Sigmoid colon (tissue), 4 donors: ENCODE results near the gene MAPK1IP1L.

Experiments used
- CTCF ChIP-seq, 4 experiments: fragments of 450-650 bp in 3 of 4; fragments of 200-600 bp in 1 of 4; IDR thresholded peaks; one replicate each; pipeline ENCODE4 v1.5.1; 2016 to 2019; ENCODE audit warnings: antibody characterized with exemption in 4 of 4, mild to moderate bottlenecking in 3 of 4, moderate library complexity in 2 of 4
- POLR2A ChIP-seq, 2 donors: fragments of 450-650 bp; IDR thresholded peaks; one replicate each; pipeline ENCODE4 v1.6.1; 2016; ENCODE audit warnings: antibody characterized with exemption in 2 of 2, mild to moderate bottlenecking in 2 of 2, moderate library complexity in 2 of 2
- POLR2AphosphoS5 ChIP-seq, 4 donors: sonication (generic); formaldehyde crosslinking; IDR thresholded peaks; one replicate each; pipeline ENCODE4 v1.6.1; 2017; ENCODE audit warnings: antibody characterized with exemption in 4 of 4

- no peak for TF ChIP-seq CTCF (IDR thresholded peaks at IDR 0.05)
- no peak for TF ChIP-seq POLR2A (IDR thresholded peaks at IDR 0.05)
- TF ChIP-seq POLR2AphosphoS5 (IDR thresholded peaks at IDR 0.05): no peak
These were observed 33.7 kb downstream of the MAPK1IP1L start for GRCh38 chr14:55085060-55085660.
